Stimulated activated effector memory CD8-positive, alpha-beta T cell treated with anti-CD3 and anti-CD28 coated beads, Interleukin-12 subunit alpha, Interleukin-12 subunit beta, amount 100 ng/mL, for 72 hours (primary cell): ENCODE data around the gene COL5A1.

Experiments
- ATAC-seq: fragments of 150-1000 bp; cut with Tn5 transposase; 2 replicates; pipeline ENCODE4 v1.10.0; 2021
- DNase-seq, 2 donors: peaks; one replicate each; pipeline ENCODE4 v3.0.0; 2021 to 2022; ENCODE audit warnings: low spot score in 2 of 2
- H3K27ac Mint-ChIP-seq: one replicate; pipeline ENCODE4 v1.8.0; 2022; ENCODE audit warnings: mild to moderate bottlenecking, mixed read lengths
- H3K36me3 Mint-ChIP-seq: one replicate; pipeline ENCODE4 v1.8.0; 2022; ENCODE audit warnings: mild to moderate bottlenecking, mixed read lengths
- H3K4me1 Mint-ChIP-seq: one replicate; pipeline ENCODE4 v1.8.0; 2022; ENCODE audit warnings: mixed read lengths
- H3K4me3 Mint-ChIP-seq: one replicate; pipeline ENCODE4 v1.8.0; 2022; ENCODE audit warnings: mild to moderate bottlenecking, mixed read lengths
- H3K9me3 Mint-ChIP-seq: one replicate; pipeline ENCODE4 v1.8.0; 2022; ENCODE audit warnings: mixed read lengths

COL5A1 gene

DNA sequence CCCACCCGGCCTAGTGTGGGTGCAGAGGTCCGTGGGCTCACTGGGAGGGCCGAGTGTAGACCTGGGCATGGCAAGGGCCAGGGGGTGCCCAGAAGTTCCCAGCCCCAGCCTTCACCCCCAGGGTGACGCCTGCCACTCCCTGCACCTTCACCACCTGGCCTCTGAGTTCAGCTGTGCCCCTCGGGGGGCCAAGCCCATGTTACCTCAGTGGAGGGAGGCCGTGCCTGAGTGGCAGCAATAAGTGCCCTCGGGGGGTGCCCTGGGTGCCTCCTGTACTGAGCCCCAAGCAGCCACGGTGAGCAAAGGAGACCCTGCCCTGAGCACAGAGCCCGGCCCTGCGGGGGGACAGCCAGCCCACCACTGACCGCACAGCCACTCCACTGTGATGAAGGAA is 228.7 kb downstream of the COL5A1 start:
- H3K4me1 Mint-ChIP-seq, result no peaks in the 10 kb centered on the region
- no peaks in the 10 kb centered on the region for H3K9me3 Mint-ChIP-seq
- H3K4me3 Mint-ChIP-seq, result no peak overlapping the region
- ATAC-seq (peak; percentile 28), DNase-seq (no peak)
- no peak overlapping the region for H3K27ac Mint-ChIP-seq
- no peaks in the 10 kb centered on the region for H3K36me3 Mint-ChIP-seq

DNA sequence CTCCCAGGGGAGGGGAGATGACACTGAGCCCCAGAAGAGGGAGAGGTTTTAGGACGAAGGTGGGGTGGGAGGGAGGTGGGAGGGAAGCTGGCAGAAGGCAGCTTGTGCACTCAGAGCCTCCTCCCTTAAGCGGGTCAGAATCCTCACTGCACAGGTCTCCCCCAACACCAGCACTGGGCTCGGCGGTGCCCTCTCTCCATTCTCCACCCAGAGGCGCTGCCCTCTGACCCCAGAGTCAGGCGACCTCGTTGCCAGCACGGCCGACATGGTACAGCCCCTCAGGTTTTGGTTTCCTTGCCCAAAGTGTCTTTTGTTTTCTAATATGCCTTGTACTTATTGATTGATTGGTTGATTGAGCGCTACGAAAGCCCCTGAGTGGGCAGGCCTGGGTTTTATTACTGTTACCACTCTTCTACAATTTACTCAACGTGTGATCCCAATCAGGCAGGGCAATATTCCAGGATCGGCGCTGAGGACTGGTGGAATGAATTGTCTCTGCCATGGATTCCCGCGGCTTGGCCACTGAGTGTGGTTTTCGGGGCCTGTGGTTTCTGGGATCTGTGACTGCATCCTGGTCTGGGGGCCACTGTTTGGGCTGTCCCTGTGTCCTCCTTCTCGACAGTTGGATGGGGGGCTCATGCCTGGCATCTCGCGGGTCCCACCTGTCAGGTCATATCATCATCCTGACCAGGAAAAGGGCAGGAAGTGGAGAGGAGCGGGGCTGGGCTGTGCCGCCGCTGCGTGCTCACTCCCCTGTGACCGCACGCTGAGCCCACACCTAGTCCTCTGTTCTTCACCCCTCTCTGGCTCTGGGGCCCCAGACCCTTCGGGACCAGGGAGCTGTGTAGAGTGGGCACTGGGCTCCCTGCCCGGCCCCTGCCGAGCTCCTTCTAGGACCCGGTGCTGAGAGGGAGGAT is 229.4 kb downstream of the COL5A1 start:
- Mint-ChIP-seq H3K9me3 (no peaks in the 10 kb centered on the region), H3K4me1 (no peaks in the 10 kb centered on the region), H3K36me3 (no peaks in the 10 kb centered on the region), H3K27ac (no peak overlapping the region), H3K4me3 (no peak overlapping the region)
- no peak for DNase-seq
- no peak for ATAC-seq

DNA sequence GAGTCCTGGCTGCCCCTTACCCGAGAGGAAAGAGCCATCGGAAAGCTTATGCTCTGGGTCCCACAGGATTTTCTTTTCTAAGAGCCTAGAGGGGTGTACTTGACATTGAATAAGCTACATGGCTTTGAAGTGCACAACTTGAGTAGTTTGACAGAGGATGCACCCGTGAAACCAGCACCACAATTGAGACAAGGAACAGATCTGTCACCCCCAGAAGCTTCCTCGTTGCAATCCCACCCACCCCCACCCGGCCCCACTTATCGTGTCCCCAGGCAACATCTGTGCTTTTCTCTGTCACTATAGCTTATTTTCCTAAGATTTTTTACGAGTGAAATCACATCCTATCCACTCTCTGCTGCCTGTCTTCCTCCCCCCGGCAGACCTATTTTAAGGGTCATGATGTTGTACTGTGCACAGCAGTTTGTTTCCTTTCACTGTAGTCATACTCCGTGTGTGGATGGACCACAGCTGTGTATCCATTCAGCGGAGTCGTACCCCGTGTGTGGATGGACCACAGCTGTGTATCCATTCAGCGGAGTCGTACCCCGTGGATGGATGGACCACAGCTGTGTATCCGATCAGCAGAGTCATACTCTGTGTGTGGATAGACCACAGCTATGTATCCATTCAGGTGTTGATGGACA is 230.2 kb downstream of the COL5A1 start:
- H3K36me3 Mint-ChIP-seq, result no peaks in the 10 kb centered on the region
- H3K4me1 Mint-ChIP-seq, result no peaks in the 10 kb centered on the region
- H3K4me3 Mint-ChIP-seq, result no peak overlapping the region
- no peak for DNase-seq
- H3K27ac Mint-ChIP-seq, result no peak overlapping the region
- no peaks in the 10 kb centered on the region for H3K9me3 Mint-ChIP-seq
- no peak for ATAC-seq

DNA sequence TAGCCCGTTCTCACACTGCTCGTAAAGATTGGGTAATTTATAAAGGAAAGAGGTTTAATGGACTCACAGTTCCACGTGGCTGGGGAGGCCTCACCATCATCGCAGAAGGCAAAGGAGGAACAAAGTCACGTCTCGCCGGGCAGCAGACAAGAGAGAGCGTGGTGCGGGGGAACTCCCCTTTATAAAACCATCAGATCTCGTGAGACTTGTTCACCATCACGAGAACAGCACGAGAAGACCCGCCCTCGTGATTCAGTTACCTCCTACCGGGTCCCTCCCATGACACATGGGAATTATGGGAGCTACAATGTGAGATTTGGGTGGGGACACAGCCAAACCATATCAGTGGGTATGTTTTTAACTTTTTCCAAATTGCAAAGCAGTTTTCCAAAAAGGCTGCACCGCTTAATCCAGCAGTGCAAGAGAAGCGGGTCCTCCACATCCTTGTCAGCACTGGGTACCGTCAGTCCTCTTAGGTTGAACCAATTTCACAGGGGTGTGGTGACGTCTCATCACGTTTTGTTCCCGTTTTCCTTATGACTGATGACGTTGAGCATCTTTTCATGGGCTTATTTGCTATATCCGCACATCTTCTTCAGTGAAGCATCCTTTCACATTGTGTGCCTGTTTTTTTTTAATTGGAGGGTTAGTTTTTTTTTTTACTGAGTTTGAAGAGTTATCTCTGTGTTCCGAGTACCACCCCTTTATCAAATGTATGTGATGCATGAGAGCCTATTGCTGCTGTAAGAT is 231.1 kb downstream of the COL5A1 start:
- no peaks in the 10 kb centered on the region for H3K36me3 Mint-ChIP-seq
- no peaks in the 10 kb centered on the region for H3K4me1 Mint-ChIP-seq
- DNase-seq (no peak), ATAC-seq (no peak)
- H3K4me3 Mint-ChIP-seq, result no peak overlapping the region
- no peaks in the 10 kb centered on the region for H3K9me3 Mint-ChIP-seq
- H3K27ac Mint-ChIP-seq, result no peak overlapping the region

DNA sequence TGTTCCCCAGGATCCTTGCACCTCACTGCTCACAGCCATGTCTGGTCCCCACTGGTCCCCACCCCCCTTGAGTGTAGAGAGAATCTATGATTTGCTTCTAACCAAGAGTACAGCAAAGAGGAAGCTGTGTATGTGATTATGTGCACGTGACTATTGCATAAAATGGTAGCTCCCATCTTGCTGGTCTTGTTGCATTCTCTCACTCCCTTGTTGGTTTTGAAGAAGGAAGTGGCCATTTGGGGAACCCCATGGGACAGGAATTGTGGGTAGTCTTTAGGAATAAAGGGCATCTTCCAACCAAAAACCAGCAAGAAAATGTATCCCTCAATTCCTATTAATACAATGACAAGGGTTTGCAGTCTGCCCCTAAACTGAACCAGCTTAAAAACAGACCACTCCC is 233.8 kb downstream of the COL5A1 start:
- H3K9me3 Mint-ChIP-seq, result no peaks in the 10 kb centered on the region
- no peaks in the 10 kb centered on the region for H3K36me3 Mint-ChIP-seq
- ATAC-seq (no peak), DNase-seq (no peak)
- H3K27ac Mint-ChIP-seq, result no peak overlapping the region
- H3K4me1 Mint-ChIP-seq, result no peaks in the 10 kb centered on the region
- no peak overlapping the region for H3K4me3 Mint-ChIP-seq

DNA sequence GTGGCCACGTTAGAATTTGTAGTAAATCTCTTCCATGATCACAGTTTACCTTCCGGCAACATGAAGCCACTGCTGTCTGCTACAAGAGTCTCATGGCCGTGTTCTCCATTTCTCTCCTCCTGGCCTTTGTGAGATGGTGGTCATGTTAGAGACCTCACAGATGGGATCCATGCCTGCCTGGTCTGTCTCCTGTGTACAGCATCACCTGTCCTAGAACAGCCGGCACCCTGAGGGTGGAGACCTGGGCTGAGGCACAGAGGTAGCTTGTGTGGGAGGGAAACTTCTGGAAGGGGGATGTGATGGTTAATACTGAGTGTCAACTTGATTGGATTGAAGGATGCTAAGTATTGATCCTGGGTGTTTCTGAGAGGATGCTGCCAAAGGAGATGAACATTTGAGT is 235.9 kb downstream of the COL5A1 start:
- DNase-seq (peak in 1 of 2 donors; percentile 20), ATAC-seq (no peak)
- no peaks in the 10 kb centered on the region for H3K4me1 Mint-ChIP-seq
- no peaks in the 10 kb centered on the region for H3K9me3 Mint-ChIP-seq
- H3K27ac Mint-ChIP-seq, result no peak overlapping the region
- no peaks in the 10 kb centered on the region for H3K36me3 Mint-ChIP-seq
- no peak overlapping the region for H3K4me3 Mint-ChIP-seq

DNA sequence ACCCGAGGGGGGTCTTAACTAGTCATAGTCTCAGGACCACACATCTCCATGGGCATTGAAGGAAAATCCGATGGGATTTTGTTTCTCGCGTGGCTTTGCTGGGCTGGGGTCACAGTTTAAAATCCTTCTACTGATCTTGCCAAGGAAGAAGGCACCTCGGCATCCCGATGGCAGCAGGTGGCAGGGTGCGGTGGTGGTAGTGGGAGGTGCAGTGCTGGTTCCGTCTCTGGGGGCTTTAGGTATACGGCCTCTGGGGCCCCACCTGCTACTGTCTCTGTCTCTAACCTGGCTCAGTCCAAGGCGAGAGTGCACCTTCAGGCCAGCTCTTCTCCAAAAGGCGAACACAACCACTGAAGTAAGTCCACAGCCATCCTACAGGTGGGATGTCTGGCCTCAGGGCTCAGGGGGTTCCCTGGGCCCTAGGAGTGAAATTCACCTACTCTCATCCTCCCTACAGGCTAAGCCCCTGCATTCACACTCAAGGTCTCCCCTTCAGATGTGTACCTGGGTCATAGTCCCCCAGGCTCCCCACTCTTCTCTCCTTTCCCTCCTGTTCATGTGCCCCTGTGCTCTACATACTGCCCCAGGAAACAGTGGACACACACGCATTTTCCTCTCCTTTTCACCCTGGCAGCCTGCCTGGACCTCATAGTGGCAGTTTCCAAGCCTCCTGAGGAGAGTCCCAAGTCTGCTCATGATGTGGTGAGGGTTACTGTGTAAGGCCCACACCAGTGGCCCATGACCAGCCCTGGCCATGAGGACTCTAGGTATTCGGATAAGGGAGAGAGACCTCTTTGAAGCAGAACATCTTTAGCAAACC is 238.3 kb downstream of the COL5A1 start:
- no peak overlapping the region for H3K27ac Mint-ChIP-seq
- ATAC-seq (no peak), DNase-seq (peak in 1 of 2 donors; percentile 22)
- H3K4me1 Mint-ChIP-seq, result no peaks in the 10 kb centered on the region
- H3K9me3 Mint-ChIP-seq, result no peaks in the 10 kb centered on the region
- no peaks in the 10 kb centered on the region for H3K36me3 Mint-ChIP-seq
- H3K4me3 Mint-ChIP-seq, result no peak overlapping the region

DNA sequence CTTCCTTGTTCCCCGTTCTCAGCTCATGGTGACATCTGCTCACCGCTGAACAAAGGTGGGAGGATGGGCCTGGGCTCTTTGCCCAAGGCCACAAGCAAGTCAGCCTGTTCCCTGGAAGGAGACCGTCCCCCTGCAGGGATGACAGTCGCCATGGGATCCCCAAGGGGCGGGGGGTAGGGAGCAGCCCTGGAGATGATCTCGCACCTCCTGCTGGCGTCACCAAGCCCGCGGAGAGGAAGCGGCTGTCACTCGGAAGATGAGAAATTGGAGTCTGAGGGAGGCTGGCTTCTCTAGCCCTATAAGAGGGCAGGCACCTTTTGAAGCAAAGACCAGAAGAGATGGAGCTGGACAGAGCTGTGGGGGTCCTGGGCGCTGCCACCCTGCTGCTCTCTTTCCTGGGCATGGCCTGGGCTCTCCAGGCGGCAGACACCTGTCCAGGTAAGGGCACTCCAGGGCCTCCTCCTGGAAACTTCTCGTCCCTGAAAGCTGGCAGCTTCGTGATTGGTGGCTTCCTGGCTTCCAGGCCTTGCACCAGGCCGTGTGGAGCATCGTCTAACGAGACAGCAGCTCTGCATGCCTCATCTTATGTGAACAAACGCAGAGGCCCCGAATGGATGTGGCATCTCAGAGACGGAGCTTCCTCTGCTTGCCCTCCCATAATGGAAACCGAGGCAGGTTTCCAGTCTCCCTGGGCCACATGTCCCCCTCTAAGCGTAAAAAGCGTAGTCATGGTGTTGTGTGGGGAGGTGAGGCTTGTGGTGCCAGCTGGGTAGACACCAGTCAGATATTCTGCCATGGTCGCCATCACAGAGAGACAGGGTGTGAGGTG is 239.1 kb downstream of the COL5A1 start, which contains the start of gene FCN2:
Gene FCN2, plus strand, starts transcription at position 327 of the 829 bp plus-strand sequence. Its CDS starts 12 bp downstream, at position 339.
- H3K9me3 Mint-ChIP-seq, result no peaks in the 10 kb centered on the region
- H3K36me3 Mint-ChIP-seq, result no peaks in the 10 kb centered on the region
- ATAC-seq (no peak), DNase-seq (peak in 1 of 2 donors; percentile 17)
- H3K27ac Mint-ChIP-seq, result no peak within 1 kb of the TSS
- H3K4me1 Mint-ChIP-seq, result no peaks in the 10 kb centered on the region
- no peak within 1 kb of the TSS for H3K4me3 Mint-ChIP-seq

DNA sequence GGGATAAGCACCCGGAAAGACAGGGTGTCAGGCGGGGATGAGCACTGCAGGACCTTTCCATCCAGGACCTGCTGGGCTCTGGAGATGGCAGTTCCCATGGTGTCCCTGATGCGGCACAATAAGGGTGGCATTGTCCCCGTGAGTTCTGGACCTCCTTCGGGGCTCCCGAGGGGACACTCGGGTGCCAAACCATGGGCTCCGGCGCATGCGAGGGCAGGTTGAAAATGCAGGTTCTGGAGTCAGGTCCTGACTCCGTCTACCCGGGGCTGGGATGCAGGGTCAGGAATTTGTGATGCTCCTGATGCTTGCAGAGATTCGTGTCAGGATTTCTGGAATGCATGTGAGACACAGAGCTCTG is 239.7 kb downstream of the COL5A1 start:
- ATAC-seq (no peak), DNase-seq (peak in 1 of 2 donors; percentile 12)
- Mint-ChIP-seq H3K4me3 (no peak overlapping the region), H3K36me3 (no peaks in the 10 kb centered on the region), H3K4me1 (no peaks in the 10 kb centered on the region), H3K27ac (no peak overlapping the region), H3K9me3 (no peaks in the 10 kb centered on the region)

DNA sequence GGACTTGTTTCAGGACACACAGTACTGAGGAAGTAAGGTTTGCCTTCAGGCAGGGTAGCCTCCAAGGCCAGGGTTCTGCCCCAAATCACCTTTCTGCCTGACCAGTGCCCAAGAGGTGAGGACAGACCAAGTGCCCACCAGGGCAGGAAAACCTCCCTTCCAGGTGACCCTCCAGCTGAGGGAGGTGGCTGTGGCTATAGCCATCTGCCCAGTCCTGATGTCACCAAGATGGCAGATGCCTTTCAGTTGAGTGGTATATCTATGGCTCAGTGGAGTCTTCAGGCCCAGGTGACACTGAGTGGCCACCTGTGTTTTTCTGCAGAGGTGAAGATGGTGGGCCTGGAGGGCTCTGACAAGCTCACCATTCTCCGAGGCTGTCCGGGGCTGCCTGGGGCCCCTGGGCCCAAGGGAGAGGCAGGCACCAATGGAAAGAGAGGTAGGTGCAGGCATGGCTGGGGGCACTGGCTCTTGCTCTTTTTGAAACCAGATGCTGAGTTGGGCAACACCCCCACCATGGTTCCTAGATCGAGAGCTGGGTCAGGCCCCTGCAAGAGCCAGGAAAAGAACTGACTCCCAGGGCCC is 240.7 kb downstream of the COL5A1 start:
- Mint-ChIP-seq H3K9me3 (no peaks in the 10 kb centered on the region), H3K4me1 (no peaks in the 10 kb centered on the region), H3K27ac (no peak overlapping the region), H3K4me3 (no peak overlapping the region), H3K36me3 (no peaks in the 10 kb centered on the region)
- DNase-seq, result peak in 1 of 2 donors; percentile 38
- ATAC-seq, result no peak

DNA sequence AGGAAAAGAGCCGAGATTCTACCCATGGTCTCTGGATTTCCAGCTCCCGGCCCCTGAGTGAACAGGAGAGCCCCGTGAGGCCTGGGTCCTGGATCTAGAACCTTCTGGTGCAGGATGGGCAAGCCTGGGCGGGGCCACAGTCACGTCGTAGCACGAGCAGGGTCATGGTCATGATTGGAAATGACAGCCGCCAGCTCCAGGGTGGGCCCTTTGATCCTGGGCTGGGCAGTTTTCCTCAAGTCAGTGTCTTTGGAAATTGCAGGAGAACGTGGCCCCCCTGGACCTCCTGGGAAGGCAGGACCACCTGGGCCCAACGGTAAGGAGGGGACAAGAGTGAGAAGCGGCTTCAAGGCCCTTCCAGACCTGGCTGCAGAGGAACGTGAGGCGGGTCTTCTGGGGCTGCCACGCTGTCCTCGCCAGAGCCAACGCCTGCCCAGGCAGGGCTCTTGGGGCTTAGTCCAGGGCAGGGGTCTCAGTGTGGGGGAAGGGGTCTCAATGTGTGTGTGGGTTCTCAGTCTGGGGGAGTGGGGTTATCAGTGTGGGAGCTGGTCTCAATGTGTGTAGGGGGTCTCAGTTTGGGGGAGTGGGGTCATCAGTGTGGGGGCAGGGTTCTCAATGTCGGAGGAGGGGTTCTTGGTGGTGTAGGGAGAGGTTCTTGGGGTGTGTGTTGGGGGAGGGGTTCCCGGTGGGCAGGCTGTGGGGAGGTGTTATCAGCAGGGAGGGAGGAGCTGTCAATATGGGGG is 241.6 kb downstream of the COL5A1 start:
- no peaks in the 10 kb centered on the region for H3K36me3 Mint-ChIP-seq
- no peaks in the 10 kb centered on the region for H3K9me3 Mint-ChIP-seq
- DNase-seq (peak in 1 of 2 donors; percentile 26), ATAC-seq (no peak)
- no peak overlapping the region for H3K27ac Mint-ChIP-seq
- peaks cover 5% of the 10 kb centered on the region for H3K4me1 Mint-ChIP-seq
- H3K4me3 Mint-ChIP-seq, result no peak overlapping the region

DNA sequence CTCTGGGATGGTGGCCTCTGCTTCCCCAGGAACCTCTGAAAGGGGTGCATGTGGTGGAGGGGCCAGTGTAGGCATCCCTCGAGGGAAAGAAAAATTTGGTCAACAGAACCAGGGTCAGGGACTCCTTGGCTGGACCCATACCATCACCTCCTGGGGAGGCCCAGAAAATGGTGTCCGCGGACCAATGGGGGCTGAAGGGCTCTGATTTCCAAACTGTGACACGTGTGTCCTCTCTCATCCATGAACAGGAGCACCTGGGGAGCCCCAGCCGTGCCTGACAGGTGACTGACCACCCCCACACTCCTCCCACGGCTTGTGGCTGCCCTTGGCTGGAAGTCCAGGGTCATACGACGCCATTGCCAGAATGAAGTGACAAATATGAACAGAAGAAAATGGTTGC is 242.9 kb downstream of the COL5A1 start:
- H3K4me3 Mint-ChIP-seq, result no peak overlapping the region
- H3K9me3 Mint-ChIP-seq, result no peaks in the 10 kb centered on the region
- DNase-seq, result peak in 1 of 2 donors; percentile 32
- H3K4me1 Mint-ChIP-seq, result peaks cover 5% of the 10 kb centered on the region
- ATAC-seq, result no peak
- H3K27ac Mint-ChIP-seq, result no peak overlapping the region
- no peaks in the 10 kb centered on the region for H3K36me3 Mint-ChIP-seq

DNA sequence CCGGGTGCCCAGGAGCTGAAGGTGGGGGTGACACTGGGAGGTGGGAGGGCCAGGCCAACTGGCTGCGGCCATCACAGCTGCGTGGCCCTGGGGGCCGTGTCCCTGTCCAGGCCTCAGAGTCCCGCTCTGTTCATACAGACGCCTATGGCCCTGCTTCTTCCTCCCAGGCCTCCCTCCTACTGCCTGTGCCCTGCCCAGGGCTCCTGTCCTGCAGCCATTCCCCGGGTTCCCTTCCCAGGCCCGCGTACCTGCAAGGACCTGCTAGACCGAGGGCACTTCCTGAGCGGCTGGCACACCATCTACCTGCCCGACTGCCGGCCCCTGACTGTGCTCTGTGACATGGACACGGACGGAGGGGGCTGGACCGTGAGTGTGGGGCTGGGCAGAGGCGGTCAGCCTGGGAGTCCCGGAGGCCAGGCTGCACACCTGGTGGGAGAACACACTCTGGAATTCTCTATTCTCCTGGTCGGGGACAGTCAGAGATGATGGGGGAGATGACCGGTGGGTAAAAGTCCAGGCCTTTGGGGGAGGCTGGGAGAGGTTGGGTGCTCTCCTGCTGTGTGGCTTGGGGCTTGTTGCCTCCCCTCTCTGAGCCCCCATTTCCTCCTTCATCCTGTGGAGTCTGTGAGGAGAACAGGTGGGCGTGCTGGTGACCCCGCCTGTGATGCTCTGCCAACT is 243.5 kb downstream of the COL5A1 start:
- Mint-ChIP-seq H3K9me3 (no peaks in the 10 kb centered on the region), H3K4me3 (no peak overlapping the region), H3K4me1 (peaks cover 5% of the 10 kb centered on the region), H3K27ac (no peak overlapping the region), H3K36me3 (no peaks in the 10 kb centered on the region)
- ATAC-seq (no peak), DNase-seq (peak in 1 of 2 donors; percentile 32)
